NCI-H2196 (cell line): Measurements from ENCODE around the gene ZNF497.
"Not testable (repeated sequence)": the region's sequence is repeated elsewhere in the genome, so short reads cannot be mapped to it uniquely, and the experiment has no call there.

ENCODE experiments used
- DNase-seq: peaks from one replicate; lab custom pipeline; 2025; ENCODE audit not compliant: unreplicated experiment; lab: John Stamatoyannopoulos, UW

ZNF497 gene

DNA sequence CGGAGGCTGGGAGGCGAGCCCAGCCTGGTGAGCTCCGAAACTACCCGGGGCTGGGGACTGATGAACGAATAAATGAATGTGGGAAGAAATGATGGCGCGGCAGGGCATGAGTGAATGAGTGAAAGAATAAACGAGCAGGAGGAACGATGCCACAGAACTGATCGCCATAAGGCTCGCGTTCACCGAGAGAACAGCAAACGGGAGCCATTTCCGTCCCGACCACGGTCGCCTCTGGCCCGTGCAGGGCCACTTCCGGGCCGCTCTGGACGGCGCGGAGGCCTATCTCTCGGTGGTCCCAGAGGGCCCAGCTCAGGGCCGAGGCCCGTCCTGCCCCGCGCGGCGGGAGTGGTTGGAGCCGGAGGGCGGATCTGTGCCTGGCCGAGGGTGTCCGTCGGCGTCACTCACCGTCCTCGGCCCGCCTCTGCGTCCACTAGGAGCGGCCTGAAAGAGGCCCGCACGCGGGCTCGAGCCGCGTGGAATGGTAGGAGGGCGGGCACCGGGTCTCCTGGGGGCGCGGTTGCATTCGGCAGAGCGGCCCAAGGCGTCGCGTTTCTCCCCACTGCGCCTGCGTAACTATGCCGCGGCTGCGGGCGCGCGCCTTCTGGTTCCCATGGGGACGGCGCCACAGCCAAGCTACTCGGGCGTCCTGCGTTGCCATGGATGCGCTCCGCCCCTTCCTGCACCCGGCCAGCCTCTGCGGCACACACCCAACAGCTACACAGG is at the start of gene ZNF497:
TSS of gene ZNF497 (minus strand) at position 480 of the 723 bp plus-strand sequence. CDS start 5,116 bp downstream, outside the sequence.
- peak; percentile 96 for DNase-seq

DNA sequence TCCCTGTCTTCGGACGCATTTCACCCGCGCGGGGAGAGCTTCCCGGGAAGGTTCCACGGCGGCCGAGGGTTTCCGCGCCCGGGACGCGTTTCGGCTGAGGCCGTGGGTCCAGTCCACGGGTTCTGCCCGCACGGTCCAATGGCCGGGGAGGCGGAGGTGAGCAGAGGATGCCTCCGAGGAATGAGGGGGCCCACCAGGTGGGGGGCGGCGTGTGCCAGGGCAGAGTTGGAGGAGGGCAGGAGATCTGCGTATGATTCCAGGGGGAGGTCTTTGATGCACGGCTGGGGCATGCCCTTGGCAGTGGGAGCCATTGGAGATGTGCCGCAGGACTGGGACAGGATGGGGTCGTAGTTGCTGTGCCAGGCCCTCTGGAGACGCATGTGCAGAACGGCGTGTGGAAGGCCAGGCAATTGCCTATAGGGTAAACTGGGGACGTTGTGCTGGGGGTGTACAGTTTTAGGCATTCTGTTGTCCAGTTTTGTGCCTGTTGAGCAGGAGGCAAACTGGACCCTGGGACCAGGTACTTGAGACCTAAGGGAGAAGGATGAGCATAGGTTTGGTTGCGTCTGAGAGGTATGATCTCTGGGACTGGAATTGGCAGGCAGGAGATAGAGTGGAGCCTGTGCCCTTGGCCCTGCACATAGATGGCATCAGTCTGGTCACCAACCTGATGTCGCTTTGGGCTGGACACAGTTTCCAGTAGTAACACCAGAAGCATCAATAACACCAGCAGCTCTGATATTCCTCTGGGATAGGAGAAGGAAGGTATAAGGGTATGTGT is 46.6 kb upstream of the ZNF497 start:
- peak; percentile 15 for DNase-seq

DNA sequence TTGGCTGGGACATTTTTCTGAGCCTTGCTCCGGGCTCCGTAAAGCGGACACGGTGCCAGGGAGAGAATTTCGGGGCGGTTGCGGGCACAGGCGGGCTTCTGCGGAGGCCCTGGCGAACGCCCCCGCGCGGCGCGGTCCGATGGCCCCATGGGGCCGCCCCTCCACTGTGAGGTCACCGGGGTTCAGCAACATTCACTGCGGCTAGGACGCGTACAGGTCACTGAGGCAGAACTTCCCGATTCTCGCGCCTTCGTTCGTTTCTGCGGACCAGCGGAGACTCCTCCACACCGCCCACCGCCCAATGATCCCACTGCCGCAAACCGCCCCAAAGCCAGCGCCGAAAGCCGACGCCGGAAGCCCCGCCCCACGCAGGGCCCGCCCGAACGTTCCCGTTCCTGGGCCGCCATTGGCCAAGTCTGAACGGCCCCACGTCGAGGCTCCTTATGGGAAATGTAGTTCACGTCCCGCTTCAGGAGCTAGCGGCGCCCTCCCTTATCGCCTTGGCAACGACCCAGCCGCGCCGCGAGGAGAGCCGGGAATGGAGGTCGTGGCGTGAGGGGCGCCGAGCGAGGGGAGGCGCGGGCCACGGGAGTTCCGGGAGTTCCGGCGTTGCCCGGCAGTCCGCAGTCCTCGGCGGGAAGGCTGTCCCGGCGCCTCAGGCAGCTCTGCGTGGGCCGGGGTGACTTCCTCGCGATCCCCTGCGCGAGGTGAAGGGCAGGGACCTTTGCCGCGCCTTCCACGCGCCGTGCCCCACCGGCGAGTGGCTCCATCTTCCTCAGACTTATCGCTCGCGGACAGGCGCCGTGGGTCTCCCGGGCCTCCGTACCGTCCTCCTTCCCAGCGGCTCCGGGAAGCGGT is 45.8 kb upstream of the ZNF497 start, which contains the start of gene ZNF584:
TSS of gene ZNF584 (plus strand) at position 498 of the 858 bp plus-strand sequence. CDS start 499 bp downstream, outside the sequence.
- peak; percentile 93 for DNase-seq

DNA sequence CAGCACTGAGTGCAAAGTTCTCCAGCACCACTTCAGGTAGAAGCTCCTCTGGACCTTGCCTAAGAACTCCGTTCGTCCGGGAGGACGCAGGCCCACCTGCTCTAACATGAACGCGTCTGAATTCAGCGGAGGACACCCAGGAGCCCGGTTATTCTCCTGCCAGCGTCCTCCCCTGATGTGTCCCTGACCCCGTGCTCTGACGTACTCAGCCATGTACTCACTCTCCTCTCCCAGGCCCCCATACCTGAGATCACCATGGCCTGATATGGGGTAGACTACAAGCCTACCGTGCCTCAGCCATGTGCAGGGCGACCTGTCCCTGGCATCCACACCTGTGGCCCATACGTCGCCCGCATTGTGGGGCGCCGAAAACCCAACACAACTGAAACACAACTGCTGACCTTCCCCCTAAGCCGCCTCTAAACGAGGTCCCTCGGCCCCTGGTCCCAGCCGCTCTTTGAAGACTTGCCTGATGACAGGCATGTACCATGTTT is 45.2 kb upstream of the ZNF497 start:
- no peak for DNase-seq

DNA sequence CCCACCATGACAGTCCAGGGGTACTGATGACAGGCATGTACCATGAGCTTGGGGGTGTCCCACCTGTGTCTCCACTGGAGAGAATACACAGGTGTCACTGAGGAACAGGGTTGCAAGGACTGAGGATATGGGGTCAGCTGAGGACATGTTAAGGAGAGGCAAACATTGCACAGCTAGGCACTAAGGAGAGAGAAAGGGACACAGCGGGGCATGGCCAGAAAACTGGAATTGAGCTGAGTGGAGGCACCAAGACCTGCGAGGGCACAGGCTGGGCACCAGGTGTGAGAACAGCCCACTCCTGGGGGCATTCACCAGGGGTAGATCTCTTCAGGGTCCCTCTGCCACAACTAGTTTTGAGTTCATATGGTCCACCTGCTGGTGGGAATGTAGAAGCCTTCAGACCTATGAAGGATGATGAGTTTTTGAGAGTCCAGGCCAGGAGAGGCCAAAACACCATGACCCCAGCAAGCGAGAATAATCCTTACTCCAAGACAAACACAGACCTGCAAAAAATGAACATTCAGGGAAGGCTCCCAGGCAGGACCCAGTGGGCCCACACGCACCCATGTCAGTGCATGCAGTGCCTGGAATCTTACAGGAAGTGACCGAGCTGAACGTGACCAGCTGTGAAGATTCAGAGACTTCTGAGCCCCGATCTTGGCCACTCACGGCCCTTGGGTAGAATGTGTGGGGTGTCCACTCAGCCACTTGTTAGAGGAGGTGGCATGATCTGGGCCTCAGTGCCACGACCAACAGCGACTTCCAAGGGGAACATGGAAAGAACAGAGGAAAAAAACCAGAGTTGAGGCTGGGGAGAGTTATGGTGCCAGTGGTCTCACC is 44.5 kb upstream of the ZNF497 start:
- no peak for DNase-seq

DNA sequence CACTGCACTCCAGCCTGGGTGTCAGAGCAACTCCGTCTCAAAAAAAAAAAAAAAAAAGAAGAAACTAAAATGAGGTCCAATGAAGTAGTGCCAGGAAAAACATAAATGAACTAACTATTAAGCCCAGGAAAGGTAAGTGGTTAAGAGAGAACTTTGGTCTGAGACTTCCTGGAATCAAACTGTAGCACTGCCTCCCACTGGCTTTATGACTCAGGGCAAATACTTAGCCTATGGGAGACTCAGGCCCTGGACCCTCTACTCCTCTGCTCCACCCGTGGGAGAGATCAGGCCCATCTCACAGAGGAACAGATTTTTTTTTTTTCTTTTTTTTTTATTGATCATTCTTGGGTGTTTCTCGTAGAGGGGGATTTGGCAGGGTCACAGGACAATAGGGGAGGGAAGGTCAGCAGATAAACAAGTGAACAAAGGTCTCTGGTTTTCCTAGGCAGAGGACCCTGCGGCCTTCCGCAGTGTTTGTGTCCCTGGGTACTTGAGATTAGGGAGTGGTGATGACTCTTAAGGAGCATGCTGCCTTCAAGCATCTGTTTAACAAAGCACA is 41.4 kb upstream of the ZNF497 start:
- DNase-seq: not testable (repeated sequence)

DNA sequence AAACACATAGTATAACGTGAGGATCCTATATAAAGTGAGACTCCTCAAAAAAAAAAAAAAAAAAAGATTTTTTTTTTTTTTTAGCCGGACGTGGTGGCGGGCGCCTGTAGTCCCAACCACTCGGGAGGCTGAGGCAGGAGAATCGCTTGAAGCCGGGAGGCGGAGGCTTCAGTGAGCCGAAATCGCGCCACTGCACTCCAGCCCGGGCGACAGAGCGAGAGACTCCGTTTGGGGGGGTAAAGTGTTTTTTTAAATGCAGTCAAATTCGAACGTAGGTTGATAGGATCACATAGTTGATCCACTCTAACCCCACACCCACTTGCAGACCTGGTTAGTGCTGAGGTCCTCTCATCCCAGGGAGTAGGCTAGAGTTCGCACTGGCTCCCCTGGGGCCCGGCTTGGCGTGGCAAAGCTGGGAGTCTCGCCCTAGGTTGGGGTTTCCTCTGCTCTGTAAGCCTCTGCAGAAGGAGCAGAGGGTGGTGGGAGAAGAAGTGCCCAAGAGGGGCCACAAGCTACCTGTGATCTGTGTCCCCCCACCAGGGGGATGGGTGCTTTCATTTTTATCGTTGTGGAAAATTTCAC is 39.4 kb upstream of the ZNF497 start:
- no peak for DNase-seq

DNA sequence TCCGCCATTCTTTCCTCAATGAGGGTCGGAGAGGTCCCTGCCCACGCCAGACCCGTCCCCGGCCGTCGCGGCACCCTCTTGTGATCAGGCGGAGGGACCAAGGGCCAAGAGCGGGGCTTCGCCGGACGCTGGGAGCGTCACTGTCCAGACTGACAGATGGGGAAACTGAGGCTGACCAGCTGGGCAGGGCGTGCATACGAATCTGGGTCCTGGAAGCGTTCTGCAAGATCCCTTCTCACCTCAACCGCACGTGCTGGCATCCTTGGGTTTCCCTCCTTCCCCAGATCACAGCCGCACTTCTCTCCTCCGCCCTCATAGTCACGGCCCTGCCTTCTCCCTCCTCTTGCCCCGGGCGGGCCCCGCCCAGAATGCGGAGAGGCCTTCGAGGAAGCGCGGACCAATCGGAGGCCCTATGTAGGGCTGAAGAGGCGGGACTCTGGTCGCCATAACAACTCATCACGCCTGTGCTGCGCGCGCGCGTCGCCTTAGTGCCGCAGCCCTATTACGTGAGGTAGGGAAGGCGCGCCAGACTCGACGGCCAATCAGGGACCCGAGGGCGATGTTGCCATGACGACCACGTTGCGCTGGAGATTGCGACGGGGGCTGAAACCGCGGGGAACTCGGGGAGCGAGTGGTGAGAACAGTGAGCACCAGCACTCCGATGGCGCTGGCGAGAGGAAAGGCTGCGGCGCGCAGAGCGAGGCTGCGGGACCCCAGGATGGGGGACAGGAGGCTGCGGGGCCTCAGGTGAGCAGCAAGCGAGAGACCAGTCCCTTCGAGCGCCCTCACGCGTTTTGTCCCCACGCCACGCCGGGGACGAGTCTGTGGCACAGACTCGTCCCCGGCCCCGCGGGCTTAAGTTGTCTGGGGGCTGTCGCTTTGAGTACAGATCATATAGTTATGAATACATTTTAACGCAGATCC is 38.6 kb upstream of the ZNF497 start:
- peak; percentile 99 for DNase-seq

DNA sequence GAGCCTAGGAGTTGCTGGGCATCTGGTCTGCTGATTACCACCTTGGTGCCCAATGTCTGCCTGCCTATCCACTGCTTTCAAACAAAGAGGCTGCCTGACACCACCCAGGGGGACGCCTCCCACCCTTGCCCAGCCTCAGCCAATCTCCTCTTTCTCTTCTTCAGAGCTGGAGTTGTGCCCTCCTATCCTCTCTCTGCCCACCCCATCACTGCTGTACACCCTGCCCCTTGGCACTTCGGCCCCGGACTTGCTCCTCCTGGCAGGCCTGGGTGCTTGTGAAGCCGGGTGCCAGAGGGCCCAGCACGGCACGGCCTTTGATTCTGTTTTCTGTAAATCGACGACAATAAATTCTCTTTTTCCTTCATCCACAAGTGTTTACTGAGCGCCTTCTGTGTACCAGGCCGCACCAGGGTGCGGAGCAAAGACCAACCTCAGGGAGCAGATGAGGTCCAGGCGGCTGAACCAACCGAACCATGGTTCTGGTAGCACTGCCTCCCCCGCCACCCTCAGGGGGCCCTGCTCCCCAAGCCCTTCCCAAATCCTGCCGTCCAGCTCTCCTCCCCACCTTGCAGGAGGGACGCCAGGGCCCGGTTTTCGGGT is 37.9 kb upstream of the ZNF497 start:
- DNase-seq: peak; percentile 71

DNA sequence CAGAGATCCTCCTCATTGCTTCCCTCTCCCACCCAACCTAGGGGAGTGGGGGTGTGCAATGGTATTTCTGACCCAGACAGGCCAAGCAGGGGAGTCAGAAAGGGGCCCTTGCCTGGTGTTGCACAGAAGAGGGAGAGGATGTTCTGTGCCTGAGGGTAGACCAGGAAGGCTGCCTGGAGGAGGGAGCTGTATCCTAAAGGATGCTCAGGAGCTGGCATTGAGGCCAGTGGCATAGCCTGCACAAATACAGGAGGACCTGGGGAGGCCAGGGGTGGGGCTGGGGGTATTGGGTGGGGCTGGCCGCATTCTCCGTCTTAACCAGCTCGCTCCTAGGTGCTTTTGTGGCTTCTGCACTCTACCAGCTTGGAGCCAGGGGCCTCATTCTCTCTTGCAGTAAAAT is 37.4 kb upstream of the ZNF497 start:
- no peak for DNase-seq

DNA sequence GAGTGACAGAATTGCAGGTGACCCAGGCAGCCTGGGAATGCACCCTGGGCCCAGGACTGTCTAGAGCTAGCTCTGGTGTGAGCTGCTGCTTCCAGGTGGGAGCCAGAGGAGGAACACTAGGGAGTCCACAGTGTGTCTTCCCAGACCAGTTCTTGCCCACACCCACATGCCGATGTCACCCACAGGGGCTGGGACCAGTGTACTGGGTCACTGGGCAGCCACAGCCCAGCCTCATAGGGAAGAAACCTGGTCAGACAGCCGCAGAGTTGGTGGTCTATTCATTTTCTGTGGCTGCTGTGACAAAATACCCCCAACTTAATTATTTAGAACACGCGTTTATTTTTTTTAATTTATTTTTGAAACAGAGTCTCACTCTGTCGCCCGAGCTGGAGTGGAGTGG is 36.0 kb upstream of the ZNF497 start:
- DNase-seq: no peak

DNA sequence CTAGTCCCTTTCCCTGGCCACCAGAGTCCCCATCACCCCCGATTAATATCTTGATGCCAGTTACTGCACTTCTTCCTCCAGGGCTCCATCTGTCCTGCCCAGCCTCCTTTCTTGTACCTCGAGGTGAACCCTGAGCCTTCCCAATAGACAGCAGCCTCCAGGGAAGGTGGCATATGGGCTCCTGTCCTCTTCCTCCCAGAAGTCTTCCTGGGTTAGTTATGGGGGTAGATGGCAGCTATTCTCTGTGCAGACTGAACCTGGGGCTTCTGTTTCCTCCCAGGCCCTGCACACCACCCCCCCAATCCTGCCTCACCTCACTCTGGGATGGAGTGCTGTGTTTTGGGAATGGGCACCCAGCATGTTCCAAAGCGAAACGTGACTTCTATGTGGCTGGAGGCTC is 35.5 kb upstream of the ZNF497 start:
- no peak for DNase-seq

DNA sequence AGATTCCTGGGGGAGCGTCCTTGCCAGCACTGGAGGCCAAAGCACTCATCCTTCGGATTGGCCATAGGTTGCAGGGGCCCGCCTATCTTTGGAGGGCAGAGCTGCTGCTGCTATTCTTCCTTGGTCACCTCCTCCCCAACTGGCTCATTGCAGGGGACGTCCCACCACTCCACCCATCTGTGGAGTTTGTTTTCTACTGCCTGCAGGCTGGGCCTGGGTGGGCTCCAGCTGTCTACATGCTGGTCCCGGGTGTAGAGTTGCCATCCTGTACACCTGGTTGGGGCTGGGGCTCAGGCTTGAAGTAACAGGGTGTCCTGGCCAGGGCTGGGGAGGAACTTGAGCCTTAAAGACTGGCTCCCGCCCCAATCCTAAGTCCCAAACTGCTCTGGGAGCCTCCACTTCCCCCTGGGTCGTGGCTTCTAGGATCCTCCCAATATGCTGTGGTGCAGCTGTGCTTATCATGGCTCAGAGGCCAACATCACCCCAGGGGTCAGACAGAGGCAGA is 35.0 kb upstream of the ZNF497 start:
- no peak for DNase-seq

DNA sequence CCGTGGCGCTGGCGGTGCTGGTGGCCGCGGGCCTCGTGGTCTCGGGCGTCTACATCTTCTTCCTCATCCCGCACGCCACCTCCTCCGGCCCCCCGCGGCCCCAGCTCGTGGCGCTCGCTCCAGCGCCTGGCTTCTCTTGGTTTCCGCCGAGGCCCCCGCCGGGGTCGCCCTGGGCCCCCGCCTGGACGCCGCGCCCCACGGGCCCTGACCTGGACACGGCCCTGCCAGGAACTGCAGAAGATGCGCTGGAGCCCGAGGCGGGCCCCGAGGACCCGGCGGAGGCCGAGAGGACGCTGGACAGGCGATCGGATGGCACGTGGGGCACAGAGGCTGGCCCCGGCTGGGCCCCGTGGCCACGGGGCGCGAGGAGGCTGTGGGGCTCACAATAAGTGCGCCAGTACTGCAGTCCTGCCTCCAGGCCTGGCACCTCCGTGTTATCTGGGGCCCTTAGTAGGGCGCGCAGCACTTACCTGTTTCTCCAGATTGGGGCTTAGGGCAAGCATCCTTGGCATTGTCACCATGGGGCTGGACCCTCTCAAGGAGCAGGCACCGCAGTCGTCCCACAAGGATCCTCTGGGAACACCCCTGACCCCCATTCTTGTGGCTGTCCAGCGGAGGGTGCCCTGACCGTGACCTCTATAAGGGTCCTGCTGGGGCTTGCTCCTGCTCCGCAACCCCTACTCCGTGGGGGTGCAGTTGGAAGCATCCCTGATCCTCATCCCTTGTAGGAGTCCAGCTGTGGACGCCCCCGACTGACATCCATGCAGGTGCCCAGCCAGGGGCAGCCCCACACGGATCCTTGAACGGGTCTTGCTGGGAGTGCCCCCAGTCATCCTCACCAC is 34.4 kb upstream of the ZNF497 start:
- DNase-seq: no peak

DNA sequence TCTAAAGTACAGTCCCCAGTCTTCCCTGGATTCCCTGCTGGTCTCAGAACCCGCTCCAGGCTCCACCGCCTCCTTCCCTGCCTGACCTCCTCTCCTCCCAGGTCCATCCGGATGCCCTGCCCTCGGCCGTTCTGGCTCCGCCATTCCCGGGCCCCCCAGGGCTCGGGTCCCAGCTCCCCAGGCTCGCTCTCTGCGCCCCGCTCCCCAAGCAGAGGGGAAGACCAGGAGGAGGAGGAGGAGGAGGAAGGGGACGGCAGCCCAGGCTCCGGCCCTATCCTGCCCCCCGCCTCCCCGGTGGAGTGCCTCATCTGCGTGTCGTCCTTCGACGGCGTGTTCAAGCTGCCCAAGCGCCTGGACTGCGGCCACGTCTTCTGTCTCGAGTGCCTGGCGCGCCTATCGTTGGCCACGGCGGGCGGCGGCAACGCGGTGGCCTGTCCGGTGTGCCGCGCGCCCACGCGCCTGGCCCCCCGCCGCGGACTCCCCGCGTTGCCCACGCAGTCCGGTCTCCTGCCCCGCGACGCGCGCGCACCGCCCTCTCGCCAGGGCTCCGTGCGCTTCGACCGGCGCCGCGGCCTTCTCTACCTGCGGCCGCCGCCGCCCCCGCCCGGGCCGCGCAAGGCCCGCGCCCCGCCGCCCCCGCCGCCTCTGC is 33.6 kb upstream of the ZNF497 start:
- no peak for DNase-seq

DNA sequence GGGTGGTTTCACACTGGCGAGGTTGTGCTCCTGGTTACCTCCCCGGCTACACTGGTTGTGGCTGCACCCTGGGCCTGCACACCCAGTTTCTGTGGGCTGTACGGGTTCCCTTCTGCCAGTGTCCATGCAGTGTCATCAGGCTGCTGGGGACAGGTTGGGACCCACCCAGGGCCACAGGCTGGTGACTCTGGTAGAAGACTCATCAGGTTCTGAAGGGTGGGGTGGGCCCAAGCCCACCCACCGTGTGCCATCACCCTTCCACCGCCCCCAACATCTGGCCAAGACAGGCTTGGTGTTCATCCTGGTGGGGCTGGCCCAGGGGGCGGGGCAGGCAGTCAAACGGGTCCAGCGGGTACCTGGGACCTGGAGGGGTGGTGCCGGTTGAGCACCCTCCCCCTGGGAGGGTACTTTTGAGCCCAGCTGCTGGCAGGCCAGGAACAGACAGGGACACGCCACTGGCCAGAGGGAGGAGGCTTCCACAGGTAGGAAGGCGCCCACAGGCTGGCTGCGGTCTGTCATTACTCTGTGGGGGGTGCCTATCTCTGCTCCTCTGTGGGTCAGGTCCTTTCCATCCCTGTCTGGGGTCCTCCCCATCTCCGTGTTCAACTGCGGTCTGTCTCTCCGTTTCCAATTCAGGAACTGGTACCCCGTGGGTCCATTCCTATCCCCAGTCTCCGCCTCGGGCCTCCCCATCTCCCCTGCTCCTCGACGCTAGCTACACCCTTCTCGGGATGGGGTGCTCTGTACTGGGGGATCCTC is 32.8 kb upstream of the ZNF497 start, which contains the start of gene RNF225:
TSS of gene RNF225 (plus strand) at position 437 of the 759 bp plus-strand sequence. CDS start 434 bp downstream, outside the sequence.
- DNase-seq: peak; percentile 23
